ENCODE measurements around the gene RFX5.
"Not testable (repeated sequence)": the region's sequence is repeated elsewhere in the genome, so short reads cannot be mapped to it uniquely, and the experiment has no call there.

RFX5 gene

GRCh38 chr1:151346769-151347522 is at the start of gene RFX5:
RFX5 (minus strand) TSS chr1:151347252; CDS start chr1:151346320, 932 bp downstream.
- DNase-seq: peak; percentile 98

DNA sequence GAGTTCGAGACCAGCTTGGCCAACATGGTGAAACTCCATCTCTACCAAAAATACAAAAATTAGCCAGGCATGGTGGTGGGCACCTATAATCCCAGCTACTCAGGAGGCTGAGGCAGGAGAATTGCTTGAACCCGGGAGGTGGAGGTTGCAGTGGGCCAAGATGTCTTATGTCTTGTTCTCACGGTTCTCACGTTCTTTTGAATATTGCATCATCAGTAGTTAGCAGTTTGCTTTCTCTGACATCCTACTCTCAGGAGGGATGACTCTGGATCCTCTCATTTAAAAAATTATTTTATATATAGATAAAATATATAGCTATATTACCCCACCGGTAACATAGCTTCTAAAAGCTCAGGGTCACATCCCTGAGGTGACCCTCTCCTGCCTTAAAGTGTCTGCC is 49.2 kb upstream of the RFX5 start:
- DNase-seq: not testable (repeated sequence)

DNA sequence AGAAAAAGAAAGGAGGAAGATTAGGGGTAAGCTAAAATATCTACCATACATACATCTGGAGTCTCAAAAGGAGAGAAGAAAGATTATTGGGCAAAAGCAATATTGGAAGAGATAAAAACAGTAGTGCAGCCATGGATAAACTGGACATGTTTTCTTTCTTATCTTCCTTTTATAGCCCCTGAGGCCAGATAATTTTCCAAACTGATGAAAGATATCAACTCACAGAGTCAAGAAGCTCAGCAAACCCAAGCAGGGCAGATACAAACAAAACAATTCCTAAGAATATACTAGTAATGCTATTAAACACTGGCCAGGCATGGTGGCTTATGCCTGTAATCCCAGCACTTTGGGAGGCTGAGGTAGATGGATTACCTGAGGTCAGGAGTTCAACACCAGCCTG is 46.5 kb upstream of the RFX5 start:
- no peak for DNase-seq

DNA sequence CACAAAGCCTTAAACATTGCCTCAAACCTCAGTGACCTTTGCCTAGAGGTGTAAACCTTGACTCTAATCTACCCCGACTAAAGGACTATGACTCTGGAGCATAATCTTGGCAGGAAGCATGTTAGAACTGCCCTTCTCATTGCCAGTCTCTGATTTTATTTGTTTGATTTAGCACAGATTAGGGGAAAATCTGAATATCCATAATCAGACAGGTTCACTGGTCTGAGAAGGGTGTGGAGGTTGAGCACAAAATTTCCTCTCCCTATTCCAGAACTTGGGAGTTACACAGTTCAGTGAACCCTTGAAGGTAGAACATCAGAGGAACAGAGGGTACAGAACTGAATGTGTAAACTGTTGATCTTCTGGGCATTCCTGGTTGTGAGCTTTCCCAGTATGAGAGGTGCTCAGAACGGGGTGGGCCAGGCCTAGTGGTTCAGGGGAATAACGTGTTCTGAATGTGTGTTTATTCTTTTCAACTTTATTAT is 44.1 kb upstream of the RFX5 start:
- no peak for DNase-seq

DNA sequence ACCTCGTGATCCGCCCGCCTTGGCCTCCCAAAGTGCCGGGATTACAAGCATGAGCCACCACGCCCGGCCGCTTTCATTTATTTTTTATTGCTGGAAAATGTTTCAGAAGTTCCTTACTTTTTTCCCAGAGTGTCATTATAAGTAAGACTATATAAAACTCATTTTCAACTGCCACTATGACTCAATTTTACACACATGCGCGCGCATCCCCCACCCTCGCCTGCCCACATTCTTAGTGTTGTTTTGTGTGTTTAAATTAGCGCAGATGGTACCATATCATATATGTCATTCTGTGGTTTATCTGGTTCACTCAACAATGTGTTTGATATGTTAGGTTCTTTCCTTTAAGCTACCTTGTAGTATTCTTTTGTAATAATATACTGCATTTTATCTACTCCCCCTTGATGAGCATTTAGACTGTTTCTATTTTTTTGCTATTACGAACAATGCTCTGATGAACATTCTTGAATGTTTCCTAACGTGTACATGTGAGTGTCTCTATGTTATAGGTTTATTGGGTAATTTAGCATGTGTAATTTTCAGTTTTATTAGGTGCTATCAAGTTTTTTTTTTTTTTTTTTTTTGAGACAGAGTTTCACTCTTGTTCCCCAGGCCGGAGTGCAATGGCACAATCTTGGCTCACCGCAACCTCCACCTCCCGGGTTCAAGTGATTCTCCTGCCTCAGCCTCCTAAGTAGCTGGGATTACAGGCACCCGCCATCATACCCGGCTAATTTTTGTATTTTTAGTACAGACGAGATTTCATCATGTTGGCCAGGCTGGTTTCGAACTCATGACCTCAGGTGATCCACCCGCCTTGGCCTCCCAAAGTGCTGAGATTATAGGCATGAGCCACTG is 43.4 kb upstream of the RFX5 start:
- DNase-seq: not testable (repeated sequence)

DNA sequence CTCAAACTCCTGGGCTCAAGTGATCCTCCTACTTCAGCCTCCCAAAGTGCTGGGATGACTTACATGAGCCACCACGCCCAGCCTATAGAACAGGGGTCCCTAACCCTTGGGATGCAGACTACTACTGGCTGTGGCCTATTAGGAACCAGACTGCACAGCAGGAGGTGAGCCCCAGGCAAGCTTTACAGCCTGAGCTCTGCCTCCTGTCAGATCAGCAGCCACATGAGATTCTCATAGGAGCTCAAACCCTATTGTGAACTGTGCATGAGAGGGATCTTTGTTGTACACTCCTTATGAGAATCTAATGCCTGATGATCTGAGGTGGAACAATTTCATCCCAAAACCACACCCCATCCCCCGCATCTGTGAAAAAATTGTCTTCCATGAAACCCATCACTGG is 39.0 kb upstream of the RFX5 start:
- no peak for DNase-seq

GRCh38 chr1:151384584-151384983 is 37.5 kb upstream of the RFX5 start:
- no peak for DNase-seq

GRCh38 chr1:151377150-151377884 is 30.3 kb upstream of the RFX5 start:
- DNase-seq: no peak

DNA sequence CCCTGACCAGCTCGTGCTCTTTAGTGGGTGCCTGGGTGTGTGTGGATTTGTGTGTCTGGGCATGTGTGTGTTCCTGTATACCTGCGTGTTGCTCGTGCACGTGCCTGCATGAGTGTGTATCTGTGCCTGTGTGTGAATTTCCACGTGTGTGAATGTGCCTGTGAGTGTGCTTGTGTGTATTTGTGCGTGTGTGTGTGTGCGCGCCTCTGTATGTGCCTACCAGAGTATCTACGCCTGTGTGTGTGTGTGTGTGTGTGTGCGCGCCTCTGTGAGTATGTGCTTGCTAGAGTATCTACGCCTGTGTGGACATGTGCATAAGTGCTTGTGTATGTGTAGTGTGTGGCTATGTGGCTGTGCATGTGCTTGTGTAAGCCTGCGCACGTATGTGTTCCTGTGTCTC is 26.1 kb upstream of the RFX5 start:
- no peak for DNase-seq

DNA sequence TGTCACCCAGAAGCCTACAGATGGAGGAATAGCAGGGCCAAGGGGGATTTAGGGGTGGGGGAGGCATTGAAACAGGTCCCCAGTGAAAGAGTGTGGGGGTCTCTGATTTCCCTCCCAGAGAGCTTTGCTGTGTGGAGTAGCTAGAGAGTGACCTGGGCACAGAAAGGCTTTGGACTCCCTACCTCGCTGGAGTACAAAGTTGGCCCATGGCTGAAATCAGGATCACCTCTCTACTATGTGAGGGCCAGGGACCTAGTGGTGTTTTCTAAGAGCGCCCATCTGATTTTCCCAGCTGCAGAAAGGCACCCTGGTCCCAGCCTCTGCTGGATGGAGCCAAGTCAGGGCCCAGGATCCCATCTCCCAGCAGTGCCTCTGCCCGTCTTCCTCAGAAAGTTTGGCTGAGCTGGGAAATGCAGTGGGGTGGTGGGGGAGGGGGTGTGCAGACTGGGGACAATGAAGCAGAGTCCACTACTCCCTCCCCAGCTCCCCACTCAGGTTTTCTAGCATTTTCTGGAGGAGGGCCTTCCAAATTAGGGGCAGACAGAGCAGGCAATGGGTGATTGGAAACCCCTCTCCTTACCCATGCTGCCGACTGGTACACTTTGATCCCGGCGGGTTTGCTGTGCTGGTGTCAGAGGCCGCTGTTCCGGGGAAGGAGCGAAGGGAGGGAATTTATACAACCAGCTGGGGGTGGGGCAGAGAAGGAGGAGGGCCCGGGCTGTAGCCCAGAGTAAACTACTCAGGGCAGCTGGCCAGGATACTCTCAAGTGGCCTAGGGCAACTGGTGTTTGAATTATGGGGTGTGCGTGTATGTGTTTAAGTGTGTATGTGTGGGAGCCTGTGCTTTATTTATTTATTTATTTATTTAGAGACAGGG is 25.2 kb upstream of the RFX5 start, which contains the start of gene SELENBP1:
TSS of gene SELENBP1 (minus strand) at position 648 of the 877 bp plus-strand sequence. CDS start at position 584, 64 bp downstream.
- DNase-seq: no peak

- no peak for DNase-seq
These were observed 24.5 kb upstream of the RFX5 start for GRCh38 chr1:151371370-151372057.

GRCh38 chr1:151370211-151370911 is 23.3 kb upstream of the RFX5 start:
- no peak for DNase-seq

DNA sequence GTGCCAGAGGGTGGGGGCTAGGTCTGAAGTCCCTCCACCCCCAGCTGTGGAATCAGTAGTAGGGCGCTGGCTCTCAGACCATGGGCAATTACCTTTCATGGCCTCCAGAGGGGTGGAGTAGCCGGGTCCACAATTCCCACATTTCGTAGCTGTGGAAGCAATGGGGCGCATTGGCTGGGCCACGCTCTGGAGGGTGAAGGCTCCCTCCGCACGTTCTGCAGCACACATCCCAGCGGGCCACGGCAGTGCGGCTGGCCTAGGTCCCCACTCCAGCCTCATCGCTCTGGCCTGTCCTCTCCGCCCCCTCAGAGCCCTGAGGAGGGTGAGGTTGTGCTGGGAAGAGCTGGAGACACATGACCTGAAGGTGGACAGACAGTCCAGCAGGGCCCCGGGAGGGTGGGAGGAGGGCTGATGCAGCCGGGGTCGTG is 22.6 kb upstream of the RFX5 start:
- DNase-seq: no peak

DNA sequence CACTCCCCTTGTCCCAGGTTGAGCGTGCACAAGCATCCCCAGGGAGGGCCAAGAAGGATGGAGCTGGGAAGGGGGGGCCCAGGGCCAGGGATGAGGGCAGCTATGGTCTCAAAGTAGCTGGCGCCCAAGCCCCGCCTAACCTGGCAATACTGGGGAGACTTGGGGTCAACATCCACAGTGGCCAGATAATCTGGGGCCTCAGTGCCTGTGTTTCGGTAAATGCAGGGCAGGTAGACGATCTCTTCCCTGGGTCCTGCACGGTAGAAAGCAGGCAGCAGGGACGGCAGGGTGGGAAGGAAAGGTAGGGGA is 22.2 kb upstream of the RFX5 start:
- DNase-seq: no peak

- no peak for DNase-seq
These were observed 21.6 kb upstream of the RFX5 start for GRCh38 chr1:151368393-151369301.

GRCh38 chr1:151367658-151368392 is 20.8 kb upstream of the RFX5 start:
- DNase-seq: no peak

DNA sequence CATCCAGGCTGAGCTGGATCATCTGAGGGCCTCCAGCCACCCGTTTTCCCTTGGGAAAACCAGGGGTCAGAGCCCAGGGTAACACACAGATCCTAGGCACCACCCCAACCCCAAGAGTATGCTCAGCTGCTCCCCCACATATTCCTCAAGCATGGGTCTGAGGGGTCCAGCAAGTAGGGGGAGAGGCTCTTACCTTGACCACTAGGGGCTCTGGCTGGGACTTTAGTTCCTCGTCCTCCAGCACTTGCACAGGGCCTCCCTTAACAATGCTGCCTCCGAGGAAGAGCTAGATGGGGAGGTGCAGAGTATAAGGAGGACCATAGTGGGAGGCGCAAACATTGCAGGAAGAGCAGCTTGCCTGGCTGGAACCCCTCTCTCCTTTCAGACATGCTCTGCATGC is 17.9 kb upstream of the RFX5 start:
- DNase-seq: no peak

DNA sequence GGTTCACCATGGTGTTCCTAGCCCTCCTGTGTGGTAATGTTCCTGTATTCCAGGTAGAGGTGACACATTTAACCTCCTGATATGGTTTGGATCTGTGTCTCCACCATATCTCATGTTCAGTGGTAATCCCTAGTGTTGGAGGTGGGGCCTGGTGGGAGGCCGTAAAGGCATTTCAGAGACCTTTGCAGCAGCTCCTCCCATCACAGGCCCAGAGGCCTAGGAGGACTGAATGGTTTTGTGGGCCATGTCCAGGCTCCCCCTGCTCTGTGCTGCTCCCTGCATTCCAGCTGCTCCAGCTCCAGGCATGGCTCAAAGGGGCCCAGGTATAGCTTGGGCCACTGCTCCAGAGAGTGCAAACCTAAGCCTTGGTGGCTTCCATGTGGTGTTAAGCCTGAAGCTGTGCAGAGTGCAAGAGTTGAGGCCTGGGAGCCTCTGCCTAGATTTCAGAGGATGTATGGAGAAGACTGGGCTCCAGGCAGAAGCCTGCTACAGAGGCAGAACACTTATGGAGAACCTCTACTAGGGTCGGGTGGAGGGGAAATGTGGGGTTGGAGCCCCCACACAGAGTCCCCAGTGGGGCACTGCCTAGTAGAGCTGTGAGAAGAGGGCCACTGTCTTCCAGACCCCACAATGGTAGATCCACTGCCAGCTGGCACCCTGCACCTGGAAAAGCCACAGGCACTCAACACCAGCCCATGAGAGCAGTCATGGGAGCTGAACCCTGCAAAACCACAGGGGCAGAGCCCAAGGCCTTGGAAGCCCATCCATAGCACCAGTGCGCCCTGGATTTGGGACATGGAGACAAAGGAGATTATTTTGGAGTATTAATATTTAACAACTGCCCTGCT is 15.5 kb upstream of the RFX5 start:
- no peak for DNase-seq

All from CD4-positive, alpha-beta T cell treated with Interferon gamma for 1 hour (primary cell).